SU-DHL-6 (cell line): ENCODE measurements around the gene MAP3K7CL.

Experiments used
- EZH2phosphoT487 ChIP-seq: fragments of 200-600 bp; sonication (generic), shearing (Covaris generic); conservative IDR thresholded peaks from 2 replicates; pipeline ENCODE4 v1.6.1; 2018; ENCODE audit warnings: mild to moderate bottlenecking, antibody characterized with exemption, low read length, moderate library complexity, mixed read lengths
- TF ChIP-seq, protein P1 (sequence below): fragments of 200-600 bp; sonication (generic); IDR thresholded peaks from one replicate; pipeline ENCODE4 v1.5.1; 2017; ENCODE audit warnings: antibody characterized with exemption, mild to moderate bottlenecking, low read length, moderate library complexity; ENCODE audit not compliant: insufficient read depth, poor library complexity, severe bottlenecking

DNA sequence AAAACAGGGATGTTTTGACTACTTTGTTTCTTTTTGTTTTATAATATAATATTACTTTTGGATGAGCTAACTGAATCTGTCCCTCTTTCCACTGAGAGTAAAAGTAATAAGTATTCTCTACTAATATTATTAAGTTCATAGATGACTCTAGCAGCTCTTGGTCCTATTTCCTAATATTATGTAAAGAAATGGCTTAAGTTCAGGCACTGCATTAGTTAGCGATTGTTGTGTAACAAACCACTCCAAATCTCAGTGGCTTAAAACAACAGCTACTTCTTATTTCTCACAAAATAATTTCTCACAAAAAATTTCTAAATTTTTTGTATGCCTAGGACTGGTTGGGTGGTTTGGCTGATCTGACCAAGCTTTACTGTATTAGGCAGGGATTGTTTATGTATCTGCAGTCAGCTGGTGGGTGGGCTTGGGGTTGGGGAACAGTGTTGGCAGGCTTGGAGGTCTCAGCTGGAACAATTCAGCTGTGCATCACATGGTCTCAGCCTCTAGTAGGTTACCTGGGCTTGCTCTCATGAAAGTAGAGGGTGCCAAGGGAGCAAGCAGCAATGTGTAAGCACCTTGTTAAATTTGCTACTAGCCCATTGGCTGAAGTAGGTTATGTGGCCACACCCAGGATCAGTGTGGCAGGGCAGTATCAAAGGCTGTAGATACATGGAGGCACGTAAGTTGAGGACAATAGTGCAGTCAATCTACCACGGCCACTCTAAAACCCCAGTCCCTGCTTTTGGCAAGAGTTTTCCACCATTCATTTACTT is 48.2 kb upstream of the MAP3K7CL start:
- TF ChIP-seq, protein P1, sequence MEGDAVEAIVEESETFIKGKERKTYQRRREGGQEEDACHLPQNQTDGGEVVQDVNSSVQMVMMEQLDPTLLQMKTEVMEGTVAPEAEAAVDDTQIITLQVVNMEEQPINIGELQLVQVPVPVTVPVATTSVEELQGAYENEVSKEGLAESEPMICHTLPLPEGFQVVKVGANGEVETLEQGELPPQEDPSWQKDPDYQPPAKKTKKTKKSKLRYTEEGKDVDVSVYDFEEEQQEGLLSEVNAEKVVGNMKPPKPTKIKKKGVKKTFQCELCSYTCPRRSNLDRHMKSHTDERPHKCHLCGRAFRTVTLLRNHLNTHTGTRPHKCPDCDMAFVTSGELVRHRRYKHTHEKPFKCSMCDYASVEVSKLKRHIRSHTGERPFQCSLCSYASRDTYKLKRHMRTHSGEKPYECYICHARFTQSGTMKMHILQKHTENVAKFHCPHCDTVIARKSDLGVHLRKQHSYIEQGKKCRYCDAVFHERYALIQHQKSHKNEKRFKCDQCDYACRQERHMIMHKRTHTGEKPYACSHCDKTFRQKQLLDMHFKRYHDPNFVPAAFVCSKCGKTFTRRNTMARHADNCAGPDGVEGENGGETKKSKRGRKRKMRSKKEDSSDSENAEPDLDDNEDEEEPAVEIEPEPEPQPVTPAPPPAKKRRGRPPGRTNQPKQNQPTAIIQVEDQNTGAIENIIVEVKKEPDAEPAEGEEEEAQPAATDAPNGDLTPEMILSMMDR: no peak
- no peak for TF ChIP-seq EZH2phosphoT487
